Heart right ventricle (tissue), 16 donors: ENCODE results near the gene NRXN3. TPM values are rescaled to one million over a fixed set of nuclear protein-coding genes. Genes with fewer than 3 reads are reported as not detected.

ENCODE experiments used
- ATAC-seq, 8 donors: fragments of 200-7000 bp; cut with Tn5 transposase; one replicate each; pipeline ENCODE4 v1.9.1; 2020; ENCODE audit warnings: mild to moderate bottlenecking in 8 of 8, moderate library complexity in 8 of 8, moderate number of reproducible peaks in 1 of 8
- DNase-seq, 2 donors: peaks; one replicate each; pipeline ENCODE4 v3.0.0-alpha.2; 2020
- H3K27ac ChIP-seq, 10 donors: fragments of 200-600 bp; sonication (generic) in 2 of 10; one replicate each; pipeline versions ENCODE4 v1.5.0 to v1.8.0; 2020 to 2022; ENCODE audit warnings: mild to moderate bottlenecking in 3 of 10
- H3K27me3 ChIP-seq, 7 donors: fragments of 200-600 bp; one replicate each; pipeline ENCODE4 v1.8.0; 2021 to 2022; ENCODE audit warnings: mild to moderate bottlenecking in 2 of 7
- H3K36me3 ChIP-seq, 9 donors: fragments of 200-600 bp; sonication (generic) in 1 of 9; one replicate each; pipeline versions ENCODE4 v1.5.0 to v1.8.0; 2020 to 2022; ENCODE audit warnings: mild to moderate bottlenecking in 2 of 9
- H3K4me1 ChIP-seq, 9 donors: fragments of 200-600 bp; sonication (generic) in 1 of 9; one replicate each; pipeline versions ENCODE4 v1.5.0 to v1.8.0; 2020 to 2022; ENCODE audit warnings: mild to moderate bottlenecking in 4 of 9
- H3K4me3 ChIP-seq, 10 donors: fragments of 200-600 bp; sonication (generic) in 2 of 10; one replicate each; pipeline versions ENCODE4 v1.5.0 to v1.8.0; 2020 to 2022; ENCODE audit warnings: mild to moderate bottlenecking in 7 of 10, moderate library complexity in 2 of 10
- H3K9me3 ChIP-seq, 11 donors: fragments of 200-600 bp in 10 of 11; sonication (generic) in 2 of 11; one replicate each; pipeline versions ENCODE4 v1.5.0 to v1.8.0; 2013 to 2022; ENCODE audit warnings: mild to moderate bottlenecking in 2 of 11, control low read depth in 1 of 11, moderate library complexity in 1 of 11
- CTCF ChIP-seq, 9 donors: fragments of 200-600 bp; sonication (generic) in 2 of 9; IDR thresholded peaks; one replicate each; pipeline versions ENCODE4 v1.5.0 to v1.8.0; 2021 to 2022; ENCODE audit warnings: antibody characterized with exemption in 9 of 9, mild to moderate bottlenecking in 5 of 9, moderate library complexity in 1 of 9
- WGBS, 2 donors: extraction: QIAGEN DNeasy Blood & Tissue Kit; methylation state at CpG; one replicate each; pipeline ENCODE4 v1.1.7; 2013; ENCODE audit warnings: inconsistent platforms in 1 of 2; 5-methylcytosine and 5-hydroxymethylcytosine counted together
- intact Hi-C, 10 donors: fragments of 100-400 bp; cut with DNase I; formaldehyde crosslinking; loops; one replicate each; pipeline versions ENCODE4 v1.11.1 to v1.14.2; 2022
- polyA plus RNA-seq, 2 donors: library from polyadenylated mRNA; stranded (reverse); fragments of 200-250 nt; gene quantifications; one replicate each; pipeline ENCODE4 v1.2.3, GENCODE V29; 2013
- total RNA-seq, 10 donors: library from RNA; stranded (reverse); fragmentation: NEBNext Ultra II Directional in 3 of 10; extraction: Animal tissue kit (Norgen Biotek cat#: 25700) in 3 of 10; gene quantifications; one replicate each; pipeline versions ENCODE4 v1.2.1 to v1.2.4, GENCODE V29; 2021 to 2023
- donor health status: Arrhythmogenic right ventricular cardiomyopathy.
- donor health status: ischemic (EF 13 %, LVEDD 7.1; RV severe dilation, severe dysfunction).
- donor health status: healthy with polysubstance abuse.
- donor health status: DM: no; HTN: yes; CAD: no.
- donor health status: DM: no; HTN: no; CAD: no.
- donor health status: ischemic (EF 25% LVEDD 6.9; RV normal size, moderate dysfunction).
- donor health status: ischemic (EF 25% LVEDD 5.7; RV mildly dilated, moderate dysfunction).
- donor health status: healthy.
- donor health status: DM: yes; HTN: yes; CAD: no.
- donor health status: Ischemic cardiomyopathy.
- donor health status: ischemic (EF 35%, LVEDD 5.7; RV mildly dilated, moderate dysfunction).
- donor health status: nonischemic (EF 11% LVEDD 7.7; RV severe dilation, severe dysfunction).
- donor health status: DM: yes; HTN: yes; CAD: no.
- donor health status: PGD.
- donor health status: ischemic (EF 29% LVEDD 5.4; RV normal size, mild dysfunction).
- donor health status: nonischemic (EF 23%, LVEDD 6.1; RV moderate dilation, normal function).

The NRXN3 gene
- total and polyA plus RNA-seq, 12 donors: 0.23 to 1.8 (median 0.87) TPM

DNA sequence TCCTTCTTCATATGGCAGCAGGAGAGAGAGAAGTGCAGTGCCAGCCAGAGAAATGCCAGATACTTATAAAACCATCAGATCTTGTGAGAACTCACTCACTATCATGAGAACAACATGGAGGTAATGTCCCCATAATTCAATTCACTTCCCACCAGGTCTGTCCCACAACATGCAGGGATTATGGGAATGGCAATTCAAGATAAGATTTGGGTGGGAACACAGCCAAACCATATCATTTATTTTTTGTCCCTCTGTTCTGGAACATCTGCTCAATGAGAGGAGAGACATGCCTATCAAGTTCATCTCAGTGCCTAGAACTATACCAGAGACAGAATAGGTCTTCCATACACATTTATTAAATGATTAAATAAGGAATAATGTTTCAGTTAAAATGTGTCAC lies 543.5 kb downstream of the NRXN3 start:
- ATAC-seq (no peak), DNase-seq (no peak)
- intact Hi-C loops: no loop called here
- Histone ChIP-seq H3K4me3 (no peak overlapping the region), H3K27ac (no peak overlapping the region), H3K36me3 (no peaks in the 10 kb centered on the region), H3K9me3 (no peaks in the 10 kb centered on the region), H3K27me3 (no peaks in the 10 kb centered on the region), H3K4me1 (no peaks in the 10 kb centered on the region)
- TF ChIP-seq CTCF (IDR thresholded peaks at IDR 0.05): no peak

- no peak for DNase-seq
- no peak for ATAC-seq
- no peak for TF ChIP-seq CTCF (IDR thresholded peaks at IDR 0.05)
- H3K27me3 ChIP-seq: no peaks in the 10 kb centered on the region
- intact Hi-C loops: no loop called here
- no peaks in the 10 kb centered on the region for H3K9me3 ChIP-seq
- no peaks in the 10 kb centered on the region for H3K4me1 ChIP-seq
- no peaks in the 10 kb centered on the region for H3K36me3 ChIP-seq
- H3K27ac ChIP-seq: no peak overlapping the region
- WGBS, 2 donors: 90 to 92% methylated on average over 18 of the region's 18 CpGs
- H3K4me3 ChIP-seq: no peak overlapping the region
Observed at GRCh38 chr14:78714711-78715110, 544.5 kb downstream of the NRXN3 start.

GRCh38 chr14:78721756-78722480 lies 551.7 kb downstream of the NRXN3 start:
- Histone ChIP-seq H3K27ac (no peak overlapping the region), H3K27me3 (peaks cover 0 to 3% (median 0%) of the 10 kb centered on the region in 7 donors), H3K4me3 (no peak overlapping the region), H3K36me3 (no peaks in the 10 kb centered on the region), H3K4me1 (no peaks in the 10 kb centered on the region), H3K9me3 (no peaks in the 10 kb centered on the region)
- ATAC-seq: no peak
- WGBS, 2 donors: 67 to 70% methylated on average over 6 of the region's 6 CpGs
- intact Hi-C loops: no loop called here
- no peak for DNase-seq
- TF ChIP-seq CTCF (IDR thresholded peaks at IDR 0.05): no peak

DNA sequence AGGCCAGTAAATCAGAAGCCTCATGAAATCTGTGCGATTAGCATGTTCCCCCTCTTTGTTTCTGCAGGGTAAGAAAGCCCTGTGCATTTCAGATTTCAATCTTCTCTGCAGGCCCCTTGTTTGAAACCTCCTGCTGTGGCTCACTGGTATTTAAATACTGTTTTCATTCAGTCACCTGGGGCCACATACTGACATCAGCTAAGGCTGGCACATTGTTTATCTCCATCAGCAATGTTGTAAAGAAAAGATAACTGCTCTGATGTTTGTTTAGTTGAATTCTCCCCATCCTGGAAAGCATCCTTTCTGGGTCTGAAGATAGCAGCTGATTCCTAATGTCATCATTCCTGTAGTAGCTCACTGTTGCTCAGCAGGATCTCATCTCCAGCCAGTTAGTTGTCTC lies 554.9 kb downstream of the NRXN3 start:
- ATAC-seq: no peak
- Histone ChIP-seq H3K9me3 (no peaks in the 10 kb centered on the region), H3K27me3 (peaks cover 0 to 3% (median 0%) of the 10 kb centered on the region in 7 donors), H3K4me3 (no peak overlapping the region), H3K36me3 (no peaks in the 10 kb centered on the region), H3K27ac (no peak overlapping the region), H3K4me1 (no peaks in the 10 kb centered on the region)
- no peak for TF ChIP-seq CTCF (IDR thresholded peaks at IDR 0.05)
- intact Hi-C loops: no loop called here
- DNase-seq: no peak
- WGBS, 2 donors: 21 to 22% methylated on average over 1 of the region's 1 CpG
